Measurements from ENCODE around the gene LNX1.

The LNX1 gene

DNA sequence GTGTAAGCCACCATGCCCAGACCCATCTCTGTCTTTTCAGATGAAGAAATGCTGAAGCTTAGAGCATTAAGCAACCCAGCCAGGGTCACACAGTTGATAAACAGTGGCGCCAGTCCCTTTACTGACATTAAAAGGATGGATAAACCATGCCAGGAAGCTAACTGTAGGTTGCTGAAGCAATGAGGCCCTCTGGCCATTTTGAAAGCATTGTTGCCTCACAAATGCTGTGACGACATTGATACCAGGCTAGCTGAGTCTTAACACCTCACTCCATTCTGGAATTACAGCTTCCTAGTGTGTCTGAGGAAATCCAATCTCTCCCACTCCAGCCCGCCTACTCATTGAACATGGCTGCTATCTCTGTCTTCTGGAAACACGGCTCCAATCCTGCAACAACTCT lies 89.7 kb downstream of the LNX1 start:
- TF ChIP-seq, protein P1, sequence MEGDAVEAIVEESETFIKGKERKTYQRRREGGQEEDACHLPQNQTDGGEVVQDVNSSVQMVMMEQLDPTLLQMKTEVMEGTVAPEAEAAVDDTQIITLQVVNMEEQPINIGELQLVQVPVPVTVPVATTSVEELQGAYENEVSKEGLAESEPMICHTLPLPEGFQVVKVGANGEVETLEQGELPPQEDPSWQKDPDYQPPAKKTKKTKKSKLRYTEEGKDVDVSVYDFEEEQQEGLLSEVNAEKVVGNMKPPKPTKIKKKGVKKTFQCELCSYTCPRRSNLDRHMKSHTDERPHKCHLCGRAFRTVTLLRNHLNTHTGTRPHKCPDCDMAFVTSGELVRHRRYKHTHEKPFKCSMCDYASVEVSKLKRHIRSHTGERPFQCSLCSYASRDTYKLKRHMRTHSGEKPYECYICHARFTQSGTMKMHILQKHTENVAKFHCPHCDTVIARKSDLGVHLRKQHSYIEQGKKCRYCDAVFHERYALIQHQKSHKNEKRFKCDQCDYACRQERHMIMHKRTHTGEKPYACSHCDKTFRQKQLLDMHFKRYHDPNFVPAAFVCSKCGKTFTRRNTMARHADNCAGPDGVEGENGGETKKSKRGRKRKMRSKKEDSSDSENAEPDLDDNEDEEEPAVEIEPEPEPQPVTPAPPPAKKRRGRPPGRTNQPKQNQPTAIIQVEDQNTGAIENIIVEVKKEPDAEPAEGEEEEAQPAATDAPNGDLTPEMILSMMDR (IDR thresholded peaks at IDR 0.05; ENCODE audit: low read length, missing control alignments), result no peak

DNA sequence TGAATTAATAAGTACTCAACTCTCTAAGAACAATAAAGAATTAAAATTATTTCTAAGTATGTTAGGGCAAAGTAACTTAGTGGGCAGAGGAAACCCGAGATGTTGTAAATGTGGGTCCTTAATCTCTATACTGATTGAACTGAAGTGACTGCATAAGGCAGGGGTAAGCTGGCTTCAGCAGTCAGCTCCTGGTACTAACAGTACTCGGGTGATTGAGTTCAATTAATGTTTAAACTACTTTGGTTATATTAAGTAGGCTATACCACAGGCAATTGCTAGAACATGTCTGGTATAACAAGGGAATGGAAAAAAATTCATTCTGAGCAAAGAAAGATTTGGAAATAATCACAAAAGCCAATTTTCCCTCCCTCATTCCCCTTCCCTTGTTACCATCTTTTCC lies 90.7 kb downstream of the LNX1 start:
- H3K4me3 ChIP-seq (replicated peaks; ENCODE audit: low read depth, low read length), result no peak overlapping the region
- no peak for DNase-seq (ENCODE audit: low read depth)
- TF ChIP-seq, protein P1 (IDR thresholded peaks at IDR 0.05; ENCODE audit: low read length, missing control alignments), result no peak

More for the DNA sequence above, 89.7 kb downstream of the LNX1 start:
- H3K4me3 ChIP-seq (replicated peaks; ENCODE audit: low read depth, low read length), result no peak overlapping the region
- no peak for DNase-seq (ENCODE audit: low read depth)

DNA sequence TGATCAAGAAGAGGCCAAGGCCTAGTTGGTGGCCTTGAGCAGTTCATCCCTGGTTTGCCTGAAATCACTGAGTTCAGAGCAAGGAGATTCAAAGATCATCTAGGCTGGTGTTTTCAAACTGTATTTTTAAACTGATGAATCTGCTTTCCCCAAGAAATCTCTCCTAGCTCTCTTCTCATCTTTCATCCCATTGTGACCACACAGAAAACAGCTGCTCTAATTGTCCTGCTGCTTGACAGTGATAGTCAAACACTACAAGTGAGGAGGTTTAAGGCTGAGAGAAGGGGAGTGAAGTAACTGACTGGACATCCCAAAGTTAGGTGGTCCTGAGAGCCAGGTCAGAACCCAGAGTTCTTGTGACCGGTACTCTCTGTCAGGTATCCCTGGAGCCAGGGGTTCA lies 91.5 kb downstream of the LNX1 start:
- no peak overlapping the region for H3K4me3 ChIP-seq (replicated peaks; ENCODE audit: low read depth, low read length)
- no peak for DNase-seq (ENCODE audit: low read depth)
- TF ChIP-seq, protein P1 (IDR thresholded peaks at IDR 0.05; ENCODE audit: low read length, missing control alignments), result no peak

DNA sequence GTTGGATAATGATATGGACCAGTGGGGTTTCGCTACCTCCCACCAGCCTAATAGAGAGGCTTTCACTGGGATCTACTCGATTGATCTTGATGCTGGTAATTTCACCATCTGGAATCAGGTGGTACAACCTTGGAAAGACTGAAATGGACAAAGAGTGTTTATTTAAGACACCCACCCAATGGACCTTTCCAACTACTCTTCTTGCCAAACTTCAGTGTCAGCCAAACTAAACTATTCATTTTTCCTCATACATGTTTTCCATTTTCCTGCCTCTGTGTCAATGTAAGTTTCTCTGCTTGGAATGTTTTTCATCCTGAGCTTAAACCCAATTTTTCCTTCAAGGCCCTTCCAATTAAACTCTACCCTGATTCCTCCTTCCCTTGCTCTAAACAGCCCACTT lies 92.6 kb downstream of the LNX1 start:
- DNase-seq (ENCODE audit: low read depth), result no peak
- TF ChIP-seq, protein P1 (IDR thresholded peaks at IDR 0.05; ENCODE audit: low read length, missing control alignments), result no peak
- H3K4me3 ChIP-seq (replicated peaks; ENCODE audit: low read depth, low read length), result no peak overlapping the region

DNA sequence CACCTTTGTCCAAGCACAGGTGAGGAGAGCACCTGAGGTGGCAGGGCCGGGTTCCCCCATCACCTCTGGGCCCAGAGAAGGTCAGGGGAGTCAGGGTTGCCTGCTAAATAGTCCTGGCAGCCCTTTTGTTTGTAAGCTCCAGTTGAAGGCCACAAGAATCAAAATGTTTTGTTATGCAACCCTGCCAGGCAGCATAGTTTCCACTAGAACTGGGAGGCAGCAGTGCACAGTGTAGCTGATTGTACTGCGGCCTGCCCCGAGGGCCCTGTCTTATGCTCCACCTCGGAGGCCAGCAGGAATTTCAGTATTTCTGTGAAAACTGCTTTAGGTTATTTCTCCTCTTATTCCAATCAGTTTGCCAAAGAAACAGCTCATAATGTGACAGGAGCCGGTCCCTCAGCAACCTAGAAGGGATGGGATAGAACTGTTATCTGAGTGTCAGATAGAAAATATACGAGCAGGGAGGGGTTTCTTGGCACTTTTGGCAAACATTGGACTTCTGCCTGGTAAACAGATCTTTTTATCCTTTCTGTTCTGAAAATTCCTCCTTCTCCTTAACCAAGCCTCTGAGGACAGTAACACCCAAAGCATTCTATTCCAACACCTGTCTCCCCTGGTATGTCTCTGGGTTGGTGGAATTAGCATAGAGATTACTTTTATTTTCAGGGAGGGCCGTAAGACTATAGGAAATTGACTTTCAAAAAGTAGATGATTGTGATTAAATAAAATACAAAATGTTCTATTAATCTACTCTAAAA lies 93.6 kb downstream of the LNX1 start:
- no peak overlapping the region for H3K4me3 ChIP-seq (replicated peaks; ENCODE audit: low read depth, low read length)
- peak; percentile 78 for DNase-seq (ENCODE audit: low read depth)
- TF ChIP-seq, protein P1 (IDR thresholded peaks at IDR 0.05; ENCODE audit: low read length, missing control alignments), result peak; percentile 22

DNA sequence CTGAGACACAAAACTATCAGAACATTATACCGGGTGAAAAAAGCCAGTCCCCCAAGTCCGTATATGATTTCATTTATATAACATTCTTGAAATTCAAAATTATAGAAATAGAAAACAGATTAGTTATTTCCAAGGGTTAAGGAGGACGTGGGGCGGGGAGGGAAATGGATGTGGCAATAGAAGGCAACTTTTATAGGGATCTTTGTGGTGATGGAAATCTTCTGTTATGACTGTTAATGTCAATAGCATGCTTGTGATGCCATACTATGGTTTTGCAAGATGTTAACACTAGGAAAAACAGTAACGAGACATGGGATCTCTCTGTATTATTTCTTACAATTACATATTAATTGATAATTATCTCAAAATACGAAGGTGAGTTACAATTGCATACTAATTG lies 96.4 kb downstream of the LNX1 start:
- H3K4me3 ChIP-seq (replicated peaks; ENCODE audit: low read depth, low read length), result no peak overlapping the region
- DNase-seq (ENCODE audit: low read depth), result no peak
- TF ChIP-seq, protein P1 (IDR thresholded peaks at IDR 0.05; ENCODE audit: low read length, missing control alignments), result no peak
